NCI-H146 treated with DMSO at 0.1 percent for 48 hours (cell line): ENCODE data around the gene AGBL1.

Source experiments
- DNase-seq: peaks from one replicate; lab custom pipeline; 2025; ENCODE audit not compliant: unreplicated experiment; lab: John Stamatoyannopoulos, UW

AGBL1 gene

GRCh38 chr15:86906376-86906775 lies 826.7 kb downstream of the AGBL1 start:
- no peak for DNase-seq

GRCh38 chr15:86911022-86911421 lies 831.4 kb downstream of the AGBL1 start:
- DNase-seq, result no peak

- DNase-seq, result no peak
Observed at GRCh38 chr15:86912661-86913060, 833.0 kb downstream of the AGBL1 start.

- DNase-seq, result peak; percentile 61
Observed at GRCh38 chr15:86915811-86916331, 836.2 kb downstream of the AGBL1 start.

- DNase-seq, result no peak
Observed at GRCh38 chr15:86916671-86917360, 837.1 kb downstream of the AGBL1 start.

GRCh38 chr15:86917361-86917671 lies 837.6 kb downstream of the AGBL1 start:
- DNase-seq, result no peak

GRCh38 chr15:86919581-86919980 lies 839.9 kb downstream of the AGBL1 start:
- no peak for DNase-seq

GRCh38 chr15:86929461-86929860 lies 849.8 kb downstream of the AGBL1 start:
- DNase-seq, result no peak

GRCh38 chr15:86932456-86932855 lies 852.8 kb downstream of the AGBL1 start:
- no peak for DNase-seq

- no peak for DNase-seq
Observed at GRCh38 chr15:86935841-86936240, 856.2 kb downstream of the AGBL1 start.

GRCh38 chr15:86942285-86942684 lies 862.6 kb downstream of the AGBL1 start:
- no peak for DNase-seq

- no peak for DNase-seq
Observed at GRCh38 chr15:86948719-86949118, 869.0 kb downstream of the AGBL1 start.

GRCh38 chr15:86959254-86959653 lies 879.6 kb downstream of the AGBL1 start:
- no peak for DNase-seq

GRCh38 chr15:86961669-86962068 lies 882.0 kb downstream of the AGBL1 start:
- DNase-seq, result no peak

- no peak for DNase-seq
Observed at GRCh38 chr15:86964271-86964670, 884.6 kb downstream of the AGBL1 start.

- no peak for DNase-seq
Observed at GRCh38 chr15:86968244-86968643, 888.6 kb downstream of the AGBL1 start.

- no peak for DNase-seq
Observed at GRCh38 chr15:86969364-86969763, 889.7 kb downstream of the AGBL1 start.

- DNase-seq, result no peak
Observed at GRCh38 chr15:86973284-86973844, 893.7 kb downstream of the AGBL1 start.

GRCh38 chr15:86988033-86988432 lies 908.4 kb downstream of the AGBL1 start:
- DNase-seq, result no peak

- DNase-seq, result no peak
Observed at GRCh38 chr15:87021751-87022150, 942.1 kb downstream of the AGBL1 start.

GRCh38 chr15:87031540-87032230 lies 952.0 kb downstream of the AGBL1 start:
- no peak for DNase-seq

GRCh38 chr15:87032295-87032694 lies 952.6 kb downstream of the AGBL1 start:
- no peak for DNase-seq
